CD4-positive, alpha-beta memory T cell (primary cell): ENCODE measurements around the gene DMGDH. TPM values are rescaled to one million over a fixed set of nuclear protein-coding genes. Genes with fewer than 3 reads are reported as not detected.
A peak's percentile ranks its signal among the peaks of the same experiment; 100 is the strongest.

Experiments
- CTCF ChIA-PET: fragments of 350-600 bp; sonication (Branson Sonifier 250); formaldehyde crosslinking; loops from one replicate; lab custom pipeline; 2021; ENCODE audit warnings: inconsistent platforms; ENCODE audit not compliant: partially characterized antibody; lab: Charles Lee
- POLR2A ChIA-PET: fragments of 350-600 bp; sonication (Branson Sonifier 250); formaldehyde crosslinking; loops from one replicate; lab custom pipeline; 2021; ENCODE audit not compliant: partially characterized antibody; lab: Charles Lee
- DNase-seq, 5 donors: peaks; one replicate each; pipeline versions ENCODE4 v3.0.0 to v3.0.0-alpha.2; 2020 to 2022; ENCODE audit warnings: mixed read lengths in 1 of 5
- H3K27ac ChIP-seq: one replicate; pipeline ENCODE4 v1.7.0; 2013; ENCODE audit warnings: low read depth, low read length
- H3K27me3 ChIP-seq: 2 replicates; pipeline ENCODE4 v1.7.0; 2013; ENCODE audit warnings: mild to moderate bottlenecking, low read length, moderate library complexity; ENCODE audit not compliant: insufficient read depth
- H3K36me3 ChIP-seq: 2 replicates; pipeline ENCODE4 v1.7.0; 2013; ENCODE audit warnings: mild to moderate bottlenecking, low read length, moderate library complexity; ENCODE audit not compliant: insufficient read depth
- H3K4me1 ChIP-seq: 2 replicates; pipeline ENCODE4 v1.7.0; 2013; ENCODE audit warnings: mild to moderate bottlenecking, low read length, moderate library complexity; ENCODE audit not compliant: insufficient read depth
- H3K4me3 ChIP-seq, 2 donors: one replicate each; pipeline ENCODE4 v1.7.0; 2013; ENCODE audit warnings: low read length in 2 of 2, mild to moderate bottlenecking in 1 of 2
- H3K9me3 ChIP-seq, 2 donors: one replicate each; pipeline ENCODE4 v1.7.0; 2013; ENCODE audit warnings: low read length in 2 of 2, control low read depth in 1 of 2; ENCODE audit not compliant: control insufficient read depth in 1 of 2
- H3K27ac Mint-ChIP-seq, 7 donors: one replicate each; pipeline ENCODE4 v1.8.0; 2020 to 2021; ENCODE audit warnings: mixed read lengths in 7 of 7, mild to moderate bottlenecking in 6 of 7, inconsistent platforms in 3 of 7, moderate library complexity in 3 of 7
- H3K27me3 Mint-ChIP-seq, 2 donors: one replicate each; pipeline ENCODE4 v1.8.0; 2020 to 2021; ENCODE audit warnings: mixed read lengths in 2 of 2
- H3K36me3 Mint-ChIP-seq, 2 donors: one replicate each; pipeline ENCODE4 v1.8.0; 2020 to 2021; ENCODE audit warnings: mixed read lengths in 2 of 2, inconsistent platforms in 1 of 2, mild to moderate bottlenecking in 1 of 2
- H3K4me1 Mint-ChIP-seq, 4 donors: one replicate each; pipeline ENCODE4 v1.8.0; 2020 to 2021; ENCODE audit warnings: mixed read lengths in 4 of 4, mild to moderate bottlenecking in 1 of 4
- H3K4me3 Mint-ChIP-seq, 8 donors: one replicate each; pipeline ENCODE4 v1.8.0; 2020 to 2021; ENCODE audit warnings: mixed read lengths in 8 of 8, mild to moderate bottlenecking in 7 of 8, moderate library complexity in 6 of 8, inconsistent platforms in 3 of 8
- H3K9me3 Mint-ChIP-seq, 8 donors: one replicate each; pipeline ENCODE4 v1.8.0; 2020 to 2021; ENCODE audit warnings: mixed read lengths in 8 of 8, mild to moderate bottlenecking in 5 of 8, inconsistent platforms in 3 of 8, moderate library complexity in 1 of 8
- intact Hi-C: fragments of 100-400 bp; cut with micrococcal nuclease; formaldehyde crosslinking; loops from one replicate; pipeline ENCODE4 v1.15.1; 2023
- polyA plus RNA-seq, 2 donors: library from polyadenylated mRNA; unstranded; fragments of 300-500 nt; fragmentation: Illumina TruSeq; gene quantifications; one replicate each; pipeline ENCODE4 v1.2.3, GENCODE V29; 2021
- total RNA-seq, 2 experiments: library from RNA; stranded (reverse); gene quantifications; one replicate each; pipeline ENCODE4 v1.2.3, GENCODE V29; 2021

Gene DMGDH
- total and polyA plus RNA-seq, 4 experiments from 2014 or later = 0.10 to 0.49 TPM; not detected in 2

DNA sequence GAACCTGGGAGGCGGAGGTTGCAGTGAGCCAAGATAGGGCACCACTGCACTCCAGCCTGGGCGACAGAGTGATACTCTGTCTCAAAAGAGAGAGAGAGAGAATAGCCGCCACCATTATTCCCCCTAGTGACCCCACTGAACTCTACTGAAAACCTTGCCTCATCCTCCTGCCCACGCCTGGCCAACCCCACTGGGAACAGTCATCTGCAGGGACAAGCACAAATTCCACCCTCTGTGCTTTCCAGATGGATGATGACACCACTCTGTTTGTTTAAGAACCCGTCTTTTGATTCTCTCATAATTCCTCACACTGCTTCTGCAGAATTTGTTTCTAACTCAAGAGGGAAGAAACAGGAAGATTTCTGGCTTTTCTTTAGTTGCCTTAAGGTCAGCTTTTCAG lies 12.3 kb upstream of the DMGDH start:
- Histone ChIP-seq H3K4me1 (no peaks in the 10 kb centered on the region), H3K9me3 (no peaks in the 10 kb centered on the region), H3K27me3 (no peaks in the 10 kb centered on the region), H3K36me3 (no peaks in the 10 kb centered on the region), H3K27ac (no peak overlapping the region), H3K4me3 (no peak overlapping the region)
- POLR2A ChIA-PET = no interaction called here
- no peak overlapping the region for H3K4me3 Mint-ChIP-seq
- CTCF ChIA-PET = no interaction called here
- DNase-seq = no peak
- peaks cover 1 to 2% of the 10 kb centered on the region in 2 donors for H3K27me3 Mint-ChIP-seq
- intact Hi-C loops = no loop called here
- no peaks in the 10 kb centered on the region for H3K36me3 Mint-ChIP-seq
- H3K9me3 Mint-ChIP-seq = no peaks in the 10 kb centered on the region
- no peak overlapping the region for H3K27ac Mint-ChIP-seq
- peaks cover 0 to 4% (median 0%) of the 10 kb centered on the region in 4 donors for H3K4me1 Mint-ChIP-seq

DNA sequence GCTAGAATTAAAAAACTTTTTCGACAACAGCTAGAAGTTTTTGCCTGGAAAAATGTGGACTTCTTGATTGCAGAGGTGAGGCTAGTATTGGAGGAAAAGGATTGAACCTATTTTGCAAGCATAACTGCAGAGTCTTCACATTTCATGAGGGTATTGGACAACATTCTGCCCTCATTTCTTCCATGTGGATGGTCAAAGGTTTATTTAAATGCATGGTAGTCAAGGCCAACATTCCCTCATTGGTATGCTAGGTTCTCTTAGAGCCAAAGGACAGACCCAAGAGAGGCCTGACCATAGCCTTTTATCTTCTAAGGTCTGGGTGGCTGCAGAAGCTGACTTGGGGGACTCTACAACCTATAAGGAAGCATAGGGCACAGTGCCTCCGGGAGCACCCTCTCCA lies 11.3 kb upstream of the DMGDH start:
- CTCF ChIA-PET = no interaction called here
- intact Hi-C loops = no loop called here
- no peaks in the 10 kb centered on the region for H3K36me3 Mint-ChIP-seq
- Histone ChIP-seq H3K36me3 (no peaks in the 10 kb centered on the region), H3K27ac (no peak overlapping the region), H3K9me3 (no peaks in the 10 kb centered on the region), H3K27me3 (no peaks in the 10 kb centered on the region), H3K4me3 (no peak overlapping the region), H3K4me1 (no peaks in the 10 kb centered on the region)
- H3K4me3 Mint-ChIP-seq = no peak overlapping the region
- H3K9me3 Mint-ChIP-seq = no peaks in the 10 kb centered on the region
- DNase-seq = no peak
- H3K27me3 Mint-ChIP-seq = peaks cover 1 to 2% of the 10 kb centered on the region in 2 donors
- H3K4me1 Mint-ChIP-seq = peaks cover 0 to 4% (median 0%) of the 10 kb centered on the region in 4 donors
- POLR2A ChIA-PET = no interaction called here
- no peak overlapping the region for H3K27ac Mint-ChIP-seq

DNA sequence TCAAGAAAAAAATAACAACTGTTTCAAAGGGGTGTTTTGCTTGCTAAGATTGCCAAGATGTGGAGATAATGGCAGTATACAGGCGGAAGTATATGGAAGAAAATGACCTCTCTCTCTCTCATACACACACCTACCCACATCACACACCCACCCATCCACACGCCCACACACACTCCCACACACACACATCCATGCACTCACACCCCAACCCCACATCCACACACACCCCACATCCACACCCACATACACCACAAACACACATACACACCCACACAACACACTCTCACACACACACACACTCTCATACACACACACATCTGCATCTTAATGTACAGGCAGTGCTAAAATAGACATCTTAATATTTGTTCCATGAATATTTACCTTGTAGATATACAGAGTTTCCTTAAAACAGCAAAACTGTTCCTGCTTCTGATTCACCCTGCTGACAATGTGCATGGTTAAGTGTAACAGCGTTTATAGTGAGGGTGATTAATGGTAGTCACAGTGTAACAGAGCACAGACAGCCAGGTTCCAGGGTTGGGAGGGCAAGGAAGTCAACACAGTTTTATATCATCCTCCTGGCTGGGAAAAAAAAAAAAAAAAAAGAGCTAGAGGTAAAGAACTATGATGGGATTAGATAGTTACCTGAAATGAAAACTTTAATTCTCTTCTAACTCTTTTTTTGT lies 8.3 kb upstream of the DMGDH start:
- H3K36me3 ChIP-seq = no peaks in the 10 kb centered on the region
- Mint-ChIP-seq H3K4me1 (peaks cover 0 to 4% (median 0%) of the 10 kb centered on the region in 4 donors), H3K9me3 (no peaks in the 10 kb centered on the region), H3K27ac (peak overlapping the region in 1 of 7 donors; percentile 49), H3K4me3 (no peak overlapping the region), H3K36me3 (no peaks in the 10 kb centered on the region), H3K27me3 (peaks cover 1 to 5% of the 10 kb centered on the region in 2 donors)
- no peak for DNase-seq
- ChIA-PET CTCF (no interaction called here), POLR2A (no interaction called here)
- intact Hi-C loops = no loop called here
- no peak overlapping the region for H3K27ac ChIP-seq
- H3K4me3 ChIP-seq = no peak overlapping the region
- no peaks in the 10 kb centered on the region for H3K9me3 ChIP-seq
- H3K27me3 ChIP-seq = no peaks in the 10 kb centered on the region
- H3K4me1 ChIP-seq = no peaks in the 10 kb centered on the region

DNA sequence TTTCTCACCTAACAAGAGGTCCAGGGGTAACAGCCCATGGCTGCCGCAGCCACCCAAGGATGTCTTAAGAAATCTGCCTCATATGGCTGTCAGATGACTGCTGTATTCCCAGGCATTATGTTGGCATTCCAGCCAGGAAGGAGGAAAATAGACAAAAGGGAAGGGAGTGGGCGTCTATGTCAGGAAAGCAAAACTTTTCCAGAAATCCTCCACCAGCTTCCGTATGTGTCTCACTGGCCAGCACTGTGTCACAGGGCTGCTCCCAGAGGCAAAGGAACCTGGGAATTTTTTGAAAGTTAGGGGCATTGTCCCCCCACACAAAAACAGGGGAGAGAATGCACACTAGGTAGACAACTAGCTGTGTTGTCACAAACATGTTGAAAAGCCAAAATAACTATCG lies 7.3 kb upstream of the DMGDH start:
- H3K4me3 ChIP-seq = no peak overlapping the region
- H3K27me3 Mint-ChIP-seq = peaks cover 4 to 10% of the 10 kb centered on the region in 2 donors
- no peaks in the 10 kb centered on the region for H3K36me3 ChIP-seq
- H3K4me1 ChIP-seq = no peaks in the 10 kb centered on the region
- DNase-seq = no peak
- ChIA-PET CTCF (interaction anchor here (1.6 kb wide), 1 partner anchor 12 kb away, joined by 3 read pairs; no protein-coding TSS in a partner anchor), POLR2A (no interaction called here)
- intact Hi-C loops = no loop called here
- H3K4me1 Mint-ChIP-seq = peaks cover 0 to 4% (median 0%) of the 10 kb centered on the region in 4 donors
- no peak overlapping the region for H3K27ac Mint-ChIP-seq
- no peaks in the 10 kb centered on the region for H3K9me3 Mint-ChIP-seq
- no peak overlapping the region for H3K27ac ChIP-seq
- H3K27me3 ChIP-seq = no peaks in the 10 kb centered on the region
- H3K36me3 Mint-ChIP-seq = no peaks in the 10 kb centered on the region
- H3K9me3 ChIP-seq = no peaks in the 10 kb centered on the region
- H3K4me3 Mint-ChIP-seq = no peak overlapping the region

GRCh38 chr5:79075646-79076426 lies 6.4 kb upstream of the DMGDH start:
- H3K36me3 Mint-ChIP-seq = no peaks in the 10 kb centered on the region
- no peaks in the 10 kb centered on the region for H3K9me3 ChIP-seq

GRCh38 chr5:79074641-79075040 lies 5.2 kb upstream of the DMGDH start:
- ChIA-PET POLR2A (no interaction called here), CTCF (no interaction called here)
- Histone ChIP-seq H3K36me3 (no peaks in the 10 kb centered on the region), H3K27ac (no peak overlapping the region), H3K4me3 (no peak overlapping the region), H3K27me3 (no peaks in the 10 kb centered on the region), H3K4me1 (no peaks in the 10 kb centered on the region), H3K9me3 (no peaks in the 10 kb centered on the region)
- DNase-seq = no peak
- Mint-ChIP-seq H3K27ac (no peak overlapping the region), H3K4me1 (peaks cover 0 to 4% (median 2%) of the 10 kb centered on the region in 4 donors), H3K9me3 (no peaks in the 10 kb centered on the region), H3K4me3 (no peak overlapping the region), H3K36me3 (no peaks in the 10 kb centered on the region), H3K27me3 (peaks cover 10 to 17% of the 10 kb centered on the region in 2 donors)
- intact Hi-C loops = no loop called here

More at GRCh38 chr5:79075646-79076426, 6.4 kb upstream of the DMGDH start:
- Histone ChIP-seq H3K36me3 (no peaks in the 10 kb centered on the region), H3K4me3 (no peak overlapping the region), H3K27ac (no peak overlapping the region), H3K27me3 (no peaks in the 10 kb centered on the region), H3K4me1 (no peaks in the 10 kb centered on the region)
- ChIA-PET CTCF (interaction anchor here (1.6 kb wide), 1 partner anchor 11 kb away, joined by 3 read pairs; no protein-coding TSS in a partner anchor), POLR2A (no interaction called here)
- peaks cover 9 to 17% of the 10 kb centered on the region in 2 donors for H3K27me3 Mint-ChIP-seq
- no peak overlapping the region for H3K27ac Mint-ChIP-seq
- DNase-seq = no peak
- H3K4me3 Mint-ChIP-seq = no peak overlapping the region
- intact Hi-C loops = no loop called here
- H3K4me1 Mint-ChIP-seq = peaks cover 0 to 4% (median 0%) of the 10 kb centered on the region in 4 donors
- H3K9me3 Mint-ChIP-seq = no peaks in the 10 kb centered on the region

DNA sequence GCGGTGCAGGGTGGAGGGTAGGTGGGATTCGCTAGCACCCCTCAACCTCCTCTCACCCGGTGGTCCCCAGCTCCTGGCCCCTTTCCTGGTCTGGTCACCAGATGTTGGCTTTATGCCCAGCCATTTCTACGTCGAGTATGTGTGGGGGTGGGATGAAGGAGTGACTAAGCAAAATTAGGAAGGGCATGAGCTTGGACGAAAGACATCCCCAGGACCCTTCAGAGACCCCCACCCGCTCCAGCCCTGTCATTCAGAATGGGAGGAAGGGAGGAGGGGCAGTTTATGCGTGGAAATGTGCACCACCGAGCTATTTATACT lies 835 bp upstream of the DMGDH start:
- peaks cover 22 to 31% of the 10 kb centered on the region in 2 donors for H3K27me3 Mint-ChIP-seq
- H3K4me3 Mint-ChIP-seq = no peak overlapping the region
- peaks cover 0 to 4% of the 10 kb centered on the region in 2 donors for H3K36me3 Mint-ChIP-seq

More for the DNA sequence above, 835 bp upstream of the DMGDH start:
- CTCF ChIA-PET = no interaction called here
- intact Hi-C loops = no loop called here
- Histone ChIP-seq H3K4me3 (no peak overlapping the region), H3K27me3 (no peaks in the 10 kb centered on the region), H3K9me3 (no peaks in the 10 kb centered on the region), H3K27ac (no peak overlapping the region), H3K4me1 (no peaks in the 10 kb centered on the region), H3K36me3 (no peaks in the 10 kb centered on the region)
- POLR2A ChIA-PET = no interaction called here
- peaks cover 0 to 4% (median 0%) of the 10 kb centered on the region in 4 donors for H3K4me1 Mint-ChIP-seq
- H3K27ac Mint-ChIP-seq = no peak overlapping the region
- no peak for DNase-seq
- peaks cover 0 to 3% (median 0%) of the 10 kb centered on the region in 8 donors for H3K9me3 Mint-ChIP-seq
